WTC11 (cell line): ENCODE results near the gene LGALS9. TPM values are rescaled to one million over a fixed set of nuclear protein-coding genes. Genes with fewer than 3 reads are reported as not detected.

Experiments used
- ATAC-seq: fragments of 200-7000 bp; cut with Tn5 transposase; 2 replicates; pipeline ENCODE4 v1.10.0; 2021; ENCODE audit warnings: mild to moderate bottlenecking, moderate library complexity
- CTCF ChIA-PET: fragments of 300-600 bp; sonication (Branson Sonifier 250); formaldehyde crosslinking; loops from one replicate; lab custom pipeline; 2021; ENCODE audit warnings: antibody characterized with exemption; lab: Charles Lee
- POLR2A ChIA-PET: fragments of 350-600 bp; sonication (Branson Sonifier 250); formaldehyde crosslinking; loops from one replicate; lab custom pipeline; 2021; ENCODE audit warnings: antibody characterized with exemption; lab: Charles Lee
- DNase-seq: peaks from one replicate; pipeline ENCODE4 v3.0.0; 2021; ENCODE audit warnings: low spot score
- H3K27ac Mint-ChIP-seq: 2 replicates; pipeline ENCODE4 v1.8.0; 2021; ENCODE audit warnings: mixed read lengths
- H3K27me3 Mint-ChIP-seq: 2 replicates; pipeline ENCODE4 v1.8.0; 2021; ENCODE audit warnings: low read depth, mild to moderate bottlenecking, moderate library complexity, mixed read lengths
- H3K36me3 Mint-ChIP-seq: 2 replicates; pipeline ENCODE4 v1.8.0; 2021; ENCODE audit warnings: mixed read lengths
- H3K4me1 Mint-ChIP-seq: 2 replicates; pipeline ENCODE4 v1.8.0; 2022; ENCODE audit warnings: mixed read lengths
- H3K4me3 Mint-ChIP-seq: 2 replicates; pipeline ENCODE4 v1.8.0; 2021; ENCODE audit warnings: mild to moderate bottlenecking, moderate library complexity, mixed read lengths
- H3K9me3 Mint-ChIP-seq: 2 replicates; pipeline ENCODE4 v1.8.0; 2021; ENCODE audit warnings: mixed read lengths
- ATF2 ChIP-seq: sonication (generic); formaldehyde crosslinking; IDR thresholded peaks from 2 replicates; pipeline ENCODE4 v1.8.1; 2022; ENCODE audit warnings: low read depth, missing genetic modification reagents, borderline replicate concordance
- CREB1 ChIP-seq: sonication (generic); formaldehyde crosslinking; IDR thresholded peaks from 2 replicates; pipeline ENCODE4 v1.8.0; 2023; ENCODE audit warnings: mild to moderate bottlenecking, missing genetic modification reagents
- CTCF ChIP-seq: fragments of 200-600 bp; IDR thresholded peaks from 2 replicates; pipeline ENCODE4 v1.8.0; 2022; ENCODE audit warnings: antibody characterized with exemption
- E2F4 ChIP-seq: sonication (generic); formaldehyde crosslinking; IDR thresholded peaks from 2 replicates; pipeline ENCODE4 v1.8.1; 2022; ENCODE audit warnings: low read depth, mild to moderate bottlenecking, moderate library complexity, missing genetic modification reagents, borderline replicate concordance
- GRHL2 ChIP-seq: fragments of 250-450 bp; sonication (Bioruptor Pico); IDR thresholded peaks from 2 replicates; pipeline ENCODE4 v1.8.0; 2022; ENCODE audit warnings: mild to moderate bottlenecking, moderate library complexity; ENCODE audit not compliant: insufficient replicate concordance, severe bottlenecking
- HMGXB4 ChIP-seq: sonication (generic); formaldehyde crosslinking; IDR thresholded peaks from 2 replicates; pipeline ENCODE4 v1.8.1; 2023; ENCODE audit warnings: mild to moderate bottlenecking, moderate library complexity, missing genetic modification reagents
- JAZF1 ChIP-seq: fragments of 250-450 bp; sonication (Bioruptor Pico); IDR thresholded peaks from 2 replicates; pipeline ENCODE4 v1.9.0; 2021; ENCODE audit warnings: moderate library complexity, mild to moderate bottlenecking, inconsistent platforms
- JUN ChIP-seq: sonication (generic); formaldehyde crosslinking; IDR thresholded peaks from 2 replicates; pipeline ENCODE4 v1.8.0; 2023; ENCODE audit warnings: mild to moderate bottlenecking, missing genetic modification reagents
- MYBL2 ChIP-seq: sonication (generic); formaldehyde crosslinking; IDR thresholded peaks from 2 replicates; pipeline ENCODE4 v1.8.1; 2023; ENCODE audit warnings: mild to moderate bottlenecking, moderate library complexity, missing genetic modification reagents
- PRRX2 ChIP-seq: fragments of 250-450 bp; sonication (Bioruptor Pico); IDR thresholded peaks from 2 replicates; pipeline ENCODE4 v1.8.0; 2021; ENCODE audit warnings: mild to moderate bottlenecking
- RORB ChIP-seq: fragments of 250-450 bp; sonication (Bioruptor Pico); IDR thresholded peaks from 2 replicates; pipeline ENCODE4 v1.9.0; 2021; ENCODE audit warnings: mild to moderate bottlenecking
- SOX15 ChIP-seq: fragments of 250-450 bp; sonication (Bioruptor Pico); IDR thresholded peaks from 2 replicates; pipeline ENCODE4 v1.9.0; 2021; ENCODE audit warnings: mild to moderate bottlenecking
- SP1 ChIP-seq: sonication (generic); formaldehyde crosslinking; conservative IDR thresholded peaks from 2 replicates; pipeline ENCODE4 v1.8.1; 2022; ENCODE audit warnings: missing genetic modification reagents
- TEAD4 ChIP-seq: sonication (generic); formaldehyde crosslinking; IDR thresholded peaks from 2 replicates; pipeline ENCODE4 v1.8.0; 2022; ENCODE audit warnings: mild to moderate bottlenecking, missing genetic modification reagents
- TP53 ChIP-seq: sonication (generic); formaldehyde crosslinking; IDR thresholded peaks from 2 replicates; pipeline ENCODE4 v1.8.1; 2023; ENCODE audit warnings: mild to moderate bottlenecking, missing genetic modification reagents
- USF2 ChIP-seq: sonication (generic); formaldehyde crosslinking; IDR thresholded peaks from 2 replicates; pipeline ENCODE4 v1.8.1; 2023; ENCODE audit warnings: mild to moderate bottlenecking, missing genetic modification reagents, moderate library complexity
- ZBTB43 ChIP-seq: sonication (generic); formaldehyde crosslinking; IDR thresholded peaks from 2 replicates; pipeline ENCODE4 v1.8.1; 2023; ENCODE audit warnings: mild to moderate bottlenecking, missing genetic modification reagents
- ZNF219 ChIP-seq: sonication (generic); formaldehyde crosslinking; IDR thresholded peaks from 2 replicates; pipeline ENCODE4 v1.8.0; 2023; ENCODE audit warnings: missing genetic modification reagents, mild to moderate bottlenecking, borderline replicate concordance
- ZNF532 ChIP-seq: fragments of 250-450 bp; sonication (Bioruptor Pico); IDR thresholded peaks from 2 replicates; pipeline ENCODE4 v1.9.0; 2021; ENCODE audit warnings: mild to moderate bottlenecking, borderline replicate concordance
- ZNF671 ChIP-seq: fragments of 250-450 bp; sonication (Bioruptor Pico); IDR thresholded peaks from 2 replicates; pipeline ENCODE4 v1.8.0; 2021; ENCODE audit warnings: mild to moderate bottlenecking
- total RNA-seq: library from RNA; stranded (reverse); gene quantifications from 3 replicates; pipeline ENCODE4 v1.2.3, GENCODE V29; 2021

The LGALS9 gene
- total RNA-seq, 1 experiment from 2014 or later = 5.7 TPM

- TF ChIP-seq USF2 (CRISPR knock-in tag) = no peak
Measured at GRCh38 chr17:27585792-27586191, 45.2 kb upstream of the LGALS9 start (continued).

GRCh38 chr17:27586203-27586721, 44.7 kb upstream of the LGALS9 start:
- no peak for DNase-seq
- peaks cover 6% of the 10 kb centered on the region; the same call in 1 of the 2 replicates for H3K36me3 Mint-ChIP-seq

More at GRCh38 chr17:27586203-27586721, 44.7 kb upstream of the LGALS9 start:
- Mint-ChIP-seq H3K9me3 (no peaks in the 10 kb centered on the region), H3K27ac (no peak overlapping the region), H3K4me3 (no peak overlapping the region), H3K4me1 (peaks cover 13% of the 10 kb centered on the region), H3K27me3 (no peaks in the 10 kb centered on the region)
- no peak for ATAC-seq
- TF ChIP-seq MYBL2 (CRISPR knock-in tag) = no peak
- TF ChIP-seq PRRX2 (CRISPR knock-in tag) = no peak
- TF ChIP-seq RORB (CRISPR knock-in tag) = no peak
- TF ChIP-seq ZNF532 = no peak
- TF ChIP-seq GRHL2 (CRISPR knock-in tag) = no peak
- no peak for TF ChIP-seq SOX15 (CRISPR knock-in tag)
- TF ChIP-seq E2F4 (CRISPR knock-in tag) = no peak
- TF ChIP-seq ZNF219 = no peak
- TF ChIP-seq CREB1 (CRISPR knock-in tag) = no peak
- TF ChIP-seq CTCF = no peak
- TF ChIP-seq JUN (CRISPR knock-in tag) = no peak
- TF ChIP-seq ATF2 (CRISPR knock-in tag) = no peak
- no peak for TF ChIP-seq ZBTB43
- no peak for TF ChIP-seq HMGXB4 (CRISPR knock-in tag)
- TF ChIP-seq ZNF671 (CRISPR knock-in tag) = no peak
- TF ChIP-seq TP53 = no peak
- TF ChIP-seq JAZF1 = no peak
- no peak for TF ChIP-seq SP1 (CRISPR knock-in tag)
- no peak for TF ChIP-seq TEAD4 (CRISPR knock-in tag)
- ChIA-PET CTCF (interaction anchor here (1.2 to 1.5 kb wide), 2 partner anchors 130 to 294 kb away, joined by 3 to 7 read pairs; partner anchors contain the start of gene KSR1), POLR2A (no interaction called here)
